Activated T-helper 17 cell treated with anti-CD3 and anti-CD28 coated beads, Interleukin-2, amount 50 U/mL, for 72 hours (primary cell): Measurements from ENCODE around the gene PCDH9. TPM values are rescaled to one million over a fixed set of nuclear protein-coding genes. Genes with fewer than 3 reads are reported as not detected.

Experiments
- ATAC-seq: fragments of 150-1000 bp; cut with Tn5 transposase; replicated peaks from 2 replicates; pipeline ENCODE4 v1.10.0; 2021; ENCODE audit warnings: mild to moderate bottlenecking, moderate library complexity
- H3K27ac Mint-ChIP-seq: one replicate; pipeline ENCODE4 v1.8.0; 2022; ENCODE audit warnings: mixed read lengths
- H3K27me3 Mint-ChIP-seq: one replicate; pipeline ENCODE4 v1.8.0; 2022; ENCODE audit warnings: mixed read lengths
- H3K36me3 Mint-ChIP-seq: one replicate; pipeline ENCODE4 v1.8.0; 2022; ENCODE audit warnings: low read depth, mild to moderate bottlenecking, mixed read lengths
- H3K4me1 Mint-ChIP-seq: one replicate; pipeline ENCODE4 v1.8.0; 2022; ENCODE audit warnings: mixed read lengths
- H3K4me3 Mint-ChIP-seq: one replicate; pipeline ENCODE4 v1.8.0; 2022; ENCODE audit warnings: mild to moderate bottlenecking, mixed read lengths
- H3K9me3 Mint-ChIP-seq: one replicate; pipeline ENCODE4 v1.8.0; 2022; ENCODE audit warnings: mixed read lengths
- total RNA-seq, 2 donors: library from RNA; stranded (reverse); gene quantifications; one replicate each; pipeline ENCODE4 v1.2.3, GENCODE V29; 2022

PCDH9 gene
- total RNA-seq, 2 donors from 2014 or later, result 0.11 TPM

- Mint-ChIP-seq H3K9me3 (peaks cover 6% of the 10 kb centered on the region), H3K36me3 (no peaks in the 10 kb centered on the region), H3K27me3 (no peaks in the 10 kb centered on the region), H3K27ac (no peak overlapping the region), H3K4me3 (no peak overlapping the region), H3K4me1 (no peaks in the 10 kb centered on the region)
- ATAC-seq, result no peak
These were observed 181.3 kb downstream of the PCDH9 start for GRCh38 chr13:67048821-67049150.

- ATAC-seq, result no peak
- H3K27me3 Mint-ChIP-seq, result no peaks in the 10 kb centered on the region
These were observed 181.9 kb downstream of the PCDH9 start for GRCh38 chr13:67048084-67048820.

GRCh38 chr13:67045357-67045756 lies 184.8 kb downstream of the PCDH9 start:
- H3K36me3 Mint-ChIP-seq, result no peaks in the 10 kb centered on the region
- no peaks in the 10 kb centered on the region for H3K4me1 Mint-ChIP-seq
- H3K27me3 Mint-ChIP-seq, result no peaks in the 10 kb centered on the region
- ATAC-seq, result no peak
- no peak overlapping the region for H3K27ac Mint-ChIP-seq
- no peak overlapping the region for H3K4me3 Mint-ChIP-seq
- H3K9me3 Mint-ChIP-seq, result peaks cover 6% of the 10 kb centered on the region

More at GRCh38 chr13:67048084-67048820, 181.9 kb downstream of the PCDH9 start:
- Mint-ChIP-seq H3K4me3 (no peak overlapping the region), H3K9me3 (peaks cover 6% of the 10 kb centered on the region), H3K36me3 (no peaks in the 10 kb centered on the region), H3K4me1 (no peaks in the 10 kb centered on the region), H3K27ac (no peak overlapping the region)

GRCh38 chr13:67043901-67044300 lies 186.2 kb downstream of the PCDH9 start:
- no peak for ATAC-seq
- Mint-ChIP-seq H3K27ac (no peak overlapping the region), H3K27me3 (no peaks in the 10 kb centered on the region), H3K4me3 (no peak overlapping the region), H3K4me1 (no peaks in the 10 kb centered on the region), H3K36me3 (no peaks in the 10 kb centered on the region), H3K9me3 (peaks cover 5% of the 10 kb centered on the region)

- H3K36me3 Mint-ChIP-seq, result no peaks in the 10 kb centered on the region
These were observed 187.6 kb downstream of the PCDH9 start for GRCh38 chr13:67042556-67042955.

GRCh38 chr13:67036699-67037457 lies 193.3 kb downstream of the PCDH9 start:
- no peaks in the 10 kb centered on the region for H3K27me3 Mint-ChIP-seq
- peaks cover under 1% of the 10 kb centered on the region for H3K9me3 Mint-ChIP-seq
- H3K27ac Mint-ChIP-seq, result no peak overlapping the region
- no peaks in the 10 kb centered on the region for H3K4me1 Mint-ChIP-seq
- no peaks in the 10 kb centered on the region for H3K36me3 Mint-ChIP-seq
- no peak for ATAC-seq
- no peak overlapping the region for H3K4me3 Mint-ChIP-seq

More at GRCh38 chr13:67042556-67042955, 187.6 kb downstream of the PCDH9 start:
- H3K27ac Mint-ChIP-seq, result no peak overlapping the region
- peaks cover 5% of the 10 kb centered on the region for H3K9me3 Mint-ChIP-seq
- H3K27me3 Mint-ChIP-seq, result no peaks in the 10 kb centered on the region
- no peak for ATAC-seq
- H3K4me1 Mint-ChIP-seq, result no peaks in the 10 kb centered on the region
- H3K4me3 Mint-ChIP-seq, result no peak overlapping the region

GRCh38 chr13:67033170-67033569 lies 197.0 kb downstream of the PCDH9 start:
- H3K27ac Mint-ChIP-seq, result no peak overlapping the region
- no peaks in the 10 kb centered on the region for H3K9me3 Mint-ChIP-seq
- H3K27me3 Mint-ChIP-seq, result no peaks in the 10 kb centered on the region
- H3K4me3 Mint-ChIP-seq, result no peak overlapping the region
- no peak for ATAC-seq
- H3K4me1 Mint-ChIP-seq, result no peaks in the 10 kb centered on the region
- no peaks in the 10 kb centered on the region for H3K36me3 Mint-ChIP-seq

- Mint-ChIP-seq H3K4me1 (no peaks in the 10 kb centered on the region), H3K9me3 (no peaks in the 10 kb centered on the region), H3K27me3 (no peaks in the 10 kb centered on the region), H3K4me3 (no peak overlapping the region), H3K27ac (no peak overlapping the region), H3K36me3 (no peaks in the 10 kb centered on the region)
- ATAC-seq, result no peak
These were observed 206.8 kb downstream of the PCDH9 start for GRCh38 chr13:67023130-67023876.

- no peak overlapping the region for H3K4me3 Mint-ChIP-seq
- no peaks in the 10 kb centered on the region for H3K36me3 Mint-ChIP-seq
- no peak overlapping the region for H3K27ac Mint-ChIP-seq
- H3K9me3 Mint-ChIP-seq, result peaks cover 10% of the 10 kb centered on the region
- H3K4me1 Mint-ChIP-seq, result no peaks in the 10 kb centered on the region
- H3K27me3 Mint-ChIP-seq, result no peaks in the 10 kb centered on the region
- no peak for ATAC-seq
These were observed 211.4 kb downstream of the PCDH9 start for GRCh38 chr13:67018775-67019174.

- Mint-ChIP-seq H3K36me3 (no peaks in the 10 kb centered on the region), H3K27me3 (no peaks in the 10 kb centered on the region), H3K9me3 (peaks cover 10% of the 10 kb centered on the region), H3K4me3 (no peak overlapping the region), H3K4me1 (no peaks in the 10 kb centered on the region), H3K27ac (no peak overlapping the region)
- ATAC-seq, result no peak
These were observed 212.9 kb downstream of the PCDH9 start for GRCh38 chr13:67017276-67017675.

- ATAC-seq, result no peak
- Mint-ChIP-seq H3K27ac (no peak overlapping the region), H3K36me3 (no peaks in the 10 kb centered on the region)
These were observed 214.0 kb downstream of the PCDH9 start for GRCh38 chr13:67015976-67016600.

GRCh38 chr13:67014399-67014798 lies 215.7 kb downstream of the PCDH9 start:
- no peak overlapping the region for H3K4me3 Mint-ChIP-seq
- H3K36me3 Mint-ChIP-seq, result no peaks in the 10 kb centered on the region
- no peaks in the 10 kb centered on the region for H3K27me3 Mint-ChIP-seq
- H3K4me1 Mint-ChIP-seq, result no peaks in the 10 kb centered on the region
- no peak overlapping the region for H3K27ac Mint-ChIP-seq
- H3K9me3 Mint-ChIP-seq, result peaks cover 10% of the 10 kb centered on the region
- ATAC-seq, result no peak

More at GRCh38 chr13:67015976-67016600, 214.0 kb downstream of the PCDH9 start:
- Mint-ChIP-seq H3K27me3 (no peaks in the 10 kb centered on the region), H3K4me3 (no peak overlapping the region), H3K4me1 (no peaks in the 10 kb centered on the region), H3K9me3 (peaks cover 10% of the 10 kb centered on the region)

- no peak for ATAC-seq
- Mint-ChIP-seq H3K36me3 (no peaks in the 10 kb centered on the region), H3K4me1 (no peaks in the 10 kb centered on the region), H3K27ac (no peak overlapping the region), H3K9me3 (peaks cover 10% of the 10 kb centered on the region), H3K4me3 (no peak overlapping the region), H3K27me3 (no peaks in the 10 kb centered on the region)
These were observed 216.4 kb downstream of the PCDH9 start for GRCh38 chr13:67013709-67014108.

- Mint-ChIP-seq H3K4me1 (no peaks in the 10 kb centered on the region), H3K9me3 (no peaks in the 10 kb centered on the region), H3K36me3 (no peaks in the 10 kb centered on the region), H3K4me3 (no peak overlapping the region), H3K27ac (no peak overlapping the region), H3K27me3 (no peaks in the 10 kb centered on the region)
- ATAC-seq, result no peak
These were observed 222.0 kb downstream of the PCDH9 start for GRCh38 chr13:67008075-67008668.
